Mesendoderm (in vitro differentiated cells): ENCODE data around the gene STARD5.
"Not testable (repeated sequence)": the region's sequence is repeated elsewhere in the genome, so short reads cannot be mapped to it uniquely, and the experiment has no call there.

Experiments used
- DNase-seq: peaks from one replicate; pipeline ENCODE4 v3.0.0; 2013
- H2AK5ac ChIP-seq: 2 replicates; pipeline ENCODE4 v1.6.1; 2013; ENCODE audit warnings: low read length, inconsistent platforms
- H2BK120ac ChIP-seq: 2 replicates; pipeline ENCODE4 v1.6.1; 2013; ENCODE audit warnings: low read depth, mild to moderate bottlenecking, low read length, moderate library complexity, mixed read lengths
- H2BK15ac ChIP-seq: replicated peaks from 2 replicates; pipeline ENCODE4 v1.6.1; 2013; ENCODE audit warnings: low read depth, mild to moderate bottlenecking, moderate library complexity
- H2BK5ac ChIP-seq: 2 replicates; pipeline ENCODE4 v1.6.1; 2013; ENCODE audit warnings: low read length, inconsistent platforms
- H3K18ac ChIP-seq: 2 replicates; pipeline ENCODE4 v1.6.1; 2013; ENCODE audit warnings: mild to moderate bottlenecking, low read length, mixed read lengths
- H3K23ac ChIP-seq: one replicate; pipeline ENCODE4 v1.6.1; 2013; ENCODE audit warnings: low read length
- H3K27ac ChIP-seq: 2 replicates; pipeline ENCODE4 v1.5.1; 2013; ENCODE audit warnings: low read depth, mild to moderate bottlenecking, inconsistent platforms, low read length, moderate library complexity
- H3K27me3 ChIP-seq: 2 replicates; pipeline ENCODE4 v1.6.1; 2013; ENCODE audit warnings: low read length, control low read depth, mild to moderate bottlenecking, inconsistent platforms; ENCODE audit not compliant: insufficient read depth, poor library complexity
- H3K36me3 ChIP-seq: 2 replicates; pipeline ENCODE4 v1.6.1; 2013; ENCODE audit warnings: low read length, inconsistent platforms; ENCODE audit not compliant: control insufficient read depth, insufficient read depth
- H3K4ac ChIP-seq: one replicate; pipeline ENCODE4 v1.6.1; 2013; ENCODE audit warnings: low read depth, mild to moderate bottlenecking, low read length, moderate library complexity
- H3K4me1 ChIP-seq: 2 replicates; pipeline ENCODE4 v1.6.1; 2013; ENCODE audit warnings: low read depth, low read length, inconsistent platforms; ENCODE audit not compliant: control insufficient read depth
- H3K4me2 ChIP-seq: 2 replicates; pipeline ENCODE4 v1.6.1; 2013; ENCODE audit warnings: low read length
- H3K4me3 ChIP-seq: 2 replicates; pipeline ENCODE4 v1.5.1; 2013; ENCODE audit warnings: mild to moderate bottlenecking, low read length
- H3K56ac ChIP-seq: one replicate; pipeline ENCODE4 v1.6.1; 2013; ENCODE audit warnings: low read length
- H3K79me1 ChIP-seq: 2 replicates; pipeline ENCODE4 v1.6.1; 2013; ENCODE audit warnings: low read length, inconsistent platforms
- H3K79me2 ChIP-seq: 2 replicates; pipeline ENCODE4 v1.6.1; 2013; ENCODE audit warnings: mild to moderate bottlenecking, low read length; ENCODE audit not compliant: control insufficient read depth, insufficient read depth
- H3K9ac ChIP-seq: 2 replicates; pipeline ENCODE4 v1.6.1; 2013; ENCODE audit warnings: low read length, inconsistent platforms
- H4K5ac ChIP-seq: one replicate; pipeline ENCODE4 v1.6.1; 2013; ENCODE audit warnings: low read length
- H4K8ac ChIP-seq: one replicate; pipeline ENCODE4 v1.6.1; 2013; ENCODE audit warnings: low read depth, mild to moderate bottlenecking, control low read depth, low read length, moderate library complexity
- WGBS: extraction: QIAGEN DNeasy Blood & Tissue Kit; methylation state at CpG from one replicate; pipeline ENCODE4 v1.1.7; 2013; ENCODE audit warnings: low lambda C conversion rate, missing lambda C conversion rate; ENCODE audit not compliant: insufficient coverage; ENCODE audit errors: extremely low coverage; 5-methylcytosine and 5-hydroxymethylcytosine counted together

Gene STARD5

DNA sequence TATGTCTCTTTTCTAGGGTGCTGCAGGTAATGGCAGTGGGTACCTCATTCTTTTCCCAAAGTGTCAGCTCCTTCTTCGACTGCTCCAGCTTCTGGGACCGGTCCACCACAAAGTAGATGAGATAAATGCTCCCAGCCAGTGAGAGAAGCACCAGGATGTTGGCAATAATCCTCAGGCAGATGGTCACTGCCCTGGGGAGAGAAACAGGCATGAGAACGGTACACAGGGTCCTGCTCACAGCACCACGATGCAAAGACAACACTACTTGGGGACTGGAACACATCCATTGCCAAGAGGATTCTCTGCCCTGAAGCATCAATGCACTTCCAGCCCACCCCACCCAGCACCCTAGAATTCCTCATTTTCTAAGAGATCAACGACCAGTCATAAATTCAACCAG, 27.7 kb upstream of the STARD5 start:
- Histone ChIP-seq H3K4ac (no peak overlapping the region), H4K5ac (no peak overlapping the region), H3K27me3 (no peaks in the 10 kb centered on the region), H2BK15ac (no peak overlapping the region), H3K9ac (no peak overlapping the region), H3K79me2 (no peaks in the 10 kb centered on the region), H3K36me3 (no peaks in the 10 kb centered on the region), H3K27ac (no peak overlapping the region), H4K8ac (no peak overlapping the region), H2BK120ac (no peak overlapping the region), H3K4me3 (no peak overlapping the region), H3K18ac (no peak overlapping the region), H2AK5ac (no peak overlapping the region), H3K4me1 (no peaks in the 10 kb centered on the region), H3K23ac (no peak overlapping the region), H3K79me1 (no peaks in the 10 kb centered on the region), H3K4me2 (no peak overlapping the region), H3K56ac (no peak overlapping the region), H2BK5ac (no peak overlapping the region)
- no peak for DNase-seq
- WGBS: no CpG with 5 or more reads among the region's 5 CpGs

DNA sequence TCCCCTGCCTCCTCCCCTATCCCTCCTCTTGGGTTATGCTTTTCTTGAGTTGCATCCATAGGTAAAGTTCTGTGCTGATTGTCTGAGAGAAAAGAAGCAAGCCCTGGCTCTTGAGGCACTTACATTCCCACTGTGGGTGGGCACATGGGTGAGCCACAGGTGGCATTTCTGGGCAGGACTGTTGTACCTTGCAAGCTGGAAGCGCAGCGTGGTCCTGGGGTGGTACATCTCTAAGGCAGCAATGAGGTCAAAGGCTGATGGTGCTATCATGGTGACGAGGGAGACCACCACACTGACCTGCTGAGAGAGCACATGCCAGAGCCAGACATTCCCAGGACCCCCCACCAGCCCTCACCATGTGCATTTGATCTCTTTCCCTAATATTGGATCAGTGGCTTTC, 25.3 kb upstream of the STARD5 start:
- H3K4me3 ChIP-seq: no peak overlapping the region
- no peak overlapping the region for H4K5ac ChIP-seq
- H2BK15ac ChIP-seq: no peak overlapping the region
- no peak overlapping the region for H3K56ac ChIP-seq
- DNase-seq: no peak
- H3K4me2 ChIP-seq: no peak overlapping the region
- no peak overlapping the region for H4K8ac ChIP-seq
- H3K79me2 ChIP-seq: no peaks in the 10 kb centered on the region
- no peak overlapping the region for H3K18ac ChIP-seq
- WGBS: no CpG with 5 or more reads among the region's 3 CpGs
- no peaks in the 10 kb centered on the region for H3K79me1 ChIP-seq
- H2AK5ac ChIP-seq: no peak overlapping the region
- H3K27ac ChIP-seq: no peak overlapping the region
- no peak overlapping the region for H3K9ac ChIP-seq
- no peak overlapping the region for H2BK5ac ChIP-seq
- H3K4me1 ChIP-seq: no peaks in the 10 kb centered on the region
- no peak overlapping the region for H3K4ac ChIP-seq
- H3K27me3 ChIP-seq: no peaks in the 10 kb centered on the region
- no peaks in the 10 kb centered on the region for H3K36me3 ChIP-seq
- no peak overlapping the region for H2BK120ac ChIP-seq
- H3K23ac ChIP-seq: no peak overlapping the region

DNA sequence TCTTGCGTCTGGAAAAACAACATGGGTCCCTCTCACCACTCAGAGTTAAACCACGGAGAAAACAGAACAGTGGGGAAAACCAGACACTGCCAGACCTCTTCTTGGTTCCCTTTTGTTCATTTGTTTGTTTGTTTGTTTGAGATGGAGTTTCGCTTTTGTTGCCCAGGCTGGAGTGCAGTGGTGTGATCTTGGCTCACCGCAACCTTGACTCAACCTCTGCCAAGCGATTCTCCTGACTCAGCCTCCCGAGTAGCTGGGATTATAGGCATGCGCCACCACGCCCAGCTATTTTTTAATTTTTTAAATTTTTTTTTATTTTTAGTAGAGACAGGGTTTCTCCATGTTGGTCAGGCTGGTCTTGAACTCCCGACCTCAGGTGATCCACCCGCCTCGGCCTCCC, 24.8 kb upstream of the STARD5 start:
- H3K23ac ChIP-seq, H2BK120ac ChIP-seq, H3K79me2 ChIP-seq, H3K4me1 ChIP-seq, H4K8ac ChIP-seq, H3K4me2 ChIP-seq, H3K27me3 ChIP-seq, H3K4ac ChIP-seq, H4K5ac ChIP-seq, H3K9ac ChIP-seq, H3K4me3 ChIP-seq, H3K56ac ChIP-seq, H3K27ac ChIP-seq, DNase-seq, H2BK5ac ChIP-seq, H2AK5ac ChIP-seq, H3K18ac ChIP-seq, H3K79me1 ChIP-seq, H3K36me3 ChIP-seq, H2BK15ac ChIP-seq: not testable (repeated sequence)
- WGBS: no CpG with 5 or more reads among the region's 11 CpGs

GRCh38 chr15:81347910-81348309, 24.0 kb upstream of the STARD5 start:
- Histone ChIP-seq H2BK5ac (no peak overlapping the region), H3K27ac (no peak overlapping the region), H2BK120ac (no peak overlapping the region), H3K79me1 (no peaks in the 10 kb centered on the region), H3K23ac (no peak overlapping the region), H3K4me2 (no peak overlapping the region), H2AK5ac (no peak overlapping the region), H4K5ac (no peak overlapping the region), H3K4me3 (no peak overlapping the region), H3K56ac (no peak overlapping the region), H3K4me1 (no peaks in the 10 kb centered on the region), H3K18ac (no peak overlapping the region), H3K27me3 (no peaks in the 10 kb centered on the region), H2BK15ac (no peak overlapping the region), H4K8ac (no peak overlapping the region), H3K36me3 (no peaks in the 10 kb centered on the region), H3K4ac (no peak overlapping the region), H3K79me2 (no peaks in the 10 kb centered on the region), H3K9ac (no peak overlapping the region)
- no peak for DNase-seq
- no CpG with 5 or more reads among the region's 4 CpGs for WGBS

GRCh38 chr15:81346611-81347010, 22.7 kb upstream of the STARD5 start:
- no CpG with 5 or more reads among the region's 2 CpGs for WGBS
- Histone ChIP-seq H2BK5ac (no peak overlapping the region), H3K4ac (no peak overlapping the region), H3K27ac (no peak overlapping the region), H3K79me1 (no peaks in the 10 kb centered on the region), H4K5ac (no peak overlapping the region), H3K23ac (no peak overlapping the region), H3K4me3 (no peak overlapping the region), H4K8ac (no peak overlapping the region), H2AK5ac (no peak overlapping the region), H3K4me2 (no peak overlapping the region), H3K9ac (no peak overlapping the region), H2BK120ac (no peak overlapping the region), H2BK15ac (no peak overlapping the region), H3K79me2 (no peaks in the 10 kb centered on the region), H3K27me3 (no peaks in the 10 kb centered on the region), H3K36me3 (no peaks in the 10 kb centered on the region), H3K56ac (no peak overlapping the region), H3K4me1 (no peaks in the 10 kb centered on the region), H3K18ac (no peak overlapping the region)
- DNase-seq: no peak

- H3K27me3 ChIP-seq: no peaks in the 10 kb centered on the region
- no peak for DNase-seq
- H4K5ac ChIP-seq: no peak overlapping the region
- no peak overlapping the region for H3K56ac ChIP-seq
- H3K9ac ChIP-seq: no peak overlapping the region
- H3K4ac ChIP-seq: no peak overlapping the region
- no peaks in the 10 kb centered on the region for H3K79me2 ChIP-seq
- H2AK5ac ChIP-seq: no peak overlapping the region
- no peak overlapping the region for H3K18ac ChIP-seq
- H2BK120ac ChIP-seq: no peak overlapping the region
- H3K23ac ChIP-seq: no peak overlapping the region
- no peaks in the 10 kb centered on the region for H3K4me1 ChIP-seq
- no peak overlapping the region for H3K27ac ChIP-seq
- no CpG with 5 or more reads among the region's 4 CpGs for WGBS
- H2BK5ac ChIP-seq: no peak overlapping the region
- H3K4me2 ChIP-seq: no peak overlapping the region
- H3K79me1 ChIP-seq: no peaks in the 10 kb centered on the region
- H4K8ac ChIP-seq: no peak overlapping the region
- no peak overlapping the region for H2BK15ac ChIP-seq
- no peaks in the 10 kb centered on the region for H3K36me3 ChIP-seq
- H3K4me3 ChIP-seq: no peak overlapping the region
Measured at GRCh38 chr15:81343371-81343770, 19.4 kb upstream of the STARD5 start.
